GM10266 (cell line): Measurements from ENCODE around the gene GNAS.

Experiments
- DNase-seq: peaks from one replicate; pipeline ENCODE4 v3.0.0; 2012; ENCODE audit errors: extremely low spot score
- CTCF ChIP-seq: IDR thresholded peaks from 2 replicates; pipeline ENCODE4 v1.5.1; 2012; ENCODE audit warnings: mild to moderate bottlenecking, low read depth; ENCODE audit not compliant: control insufficient read depth, insufficient read depth; ENCODE audit errors: missing control alignments

The GNAS gene

DNA sequence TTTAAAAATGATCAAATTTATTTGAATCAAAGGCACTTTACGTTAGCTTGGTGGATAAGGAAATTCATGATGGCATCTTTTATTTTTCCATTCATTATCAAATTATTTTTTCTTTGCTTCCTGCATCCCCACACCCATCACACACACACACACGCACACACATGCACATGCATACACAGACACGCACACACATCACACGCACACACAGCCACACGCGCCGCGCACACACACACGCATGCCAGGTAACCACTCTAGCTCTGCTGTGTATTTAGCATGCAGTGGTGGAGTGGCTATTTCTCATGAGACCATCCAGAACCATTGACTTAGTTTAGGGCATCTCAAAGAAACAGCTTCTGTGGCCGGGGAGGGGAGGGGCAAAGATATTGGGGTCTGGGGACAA, 47.0 kb downstream of the GNAS start:
- no peak for DNase-seq
- no peak for TF ChIP-seq CTCF

DNA sequence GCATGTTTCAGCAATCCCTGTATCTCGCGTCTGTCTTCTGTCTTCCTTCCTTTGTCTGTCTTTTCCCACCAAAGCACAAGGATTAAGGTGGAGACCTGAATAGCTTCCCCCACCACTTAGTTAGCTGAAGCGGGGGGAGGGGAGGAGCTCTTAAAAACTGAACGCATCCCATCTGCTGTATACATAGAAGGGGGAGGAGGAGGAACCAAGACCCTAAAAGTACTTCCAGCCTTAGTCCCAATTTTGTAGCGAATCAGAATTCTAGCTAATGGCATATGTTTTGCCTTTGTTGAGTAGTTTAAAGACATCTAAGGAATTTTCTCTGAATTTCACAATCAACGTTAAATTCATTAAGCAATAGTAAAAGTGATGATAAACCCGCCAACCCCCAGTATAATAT, 47.9 kb downstream of the GNAS start:
- no peak for TF ChIP-seq CTCF
- no peak for DNase-seq

DNA sequence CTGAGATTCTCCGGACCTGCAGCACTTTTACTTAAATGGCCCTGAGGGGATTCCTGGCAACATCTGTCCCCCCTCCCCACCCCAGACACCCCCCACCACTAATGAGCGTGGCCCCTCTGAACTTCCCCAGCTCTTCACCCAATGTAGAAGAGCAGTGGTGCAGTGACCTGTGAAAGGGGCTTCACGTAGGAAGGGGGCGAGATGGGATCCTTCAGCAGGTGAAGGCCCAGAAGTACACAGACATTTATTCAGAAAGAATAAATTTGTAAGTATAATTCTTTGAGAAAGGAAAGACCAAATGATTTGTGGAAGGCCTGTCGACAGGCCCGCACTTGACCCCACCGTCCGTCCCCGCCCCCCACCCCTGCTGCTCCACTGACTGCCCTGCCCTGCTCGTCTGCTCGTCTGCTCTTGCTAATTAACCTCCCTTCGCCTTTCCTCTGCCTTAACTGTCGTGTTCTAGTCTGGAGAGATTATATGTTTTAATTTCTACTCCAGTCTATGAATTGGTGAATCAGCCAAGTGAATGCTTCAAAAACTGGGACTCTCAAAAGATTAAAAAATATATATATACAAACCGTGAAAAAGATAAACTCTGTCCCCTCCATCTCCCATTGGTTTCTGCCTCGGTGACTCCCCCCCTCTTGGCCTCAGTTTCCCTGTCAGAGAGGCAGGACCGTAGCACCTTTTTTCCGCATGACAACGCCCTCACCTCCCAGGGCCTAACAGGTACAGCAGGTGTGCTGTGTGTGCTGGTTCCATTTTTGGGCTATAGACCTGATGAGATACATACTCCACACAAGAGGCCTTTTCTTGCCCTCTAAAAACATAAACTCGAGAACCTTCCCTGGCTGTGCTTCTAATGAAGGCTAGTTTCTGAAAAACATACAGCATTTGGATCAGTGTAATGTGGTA, 49.2 kb downstream of the GNAS start:
- TF ChIP-seq CTCF, result no peak
- DNase-seq, result no peak

GRCh38 chr20:58903614-58904013, 51.1 kb downstream of the GNAS start:
- TF ChIP-seq CTCF, result no peak

DNA sequence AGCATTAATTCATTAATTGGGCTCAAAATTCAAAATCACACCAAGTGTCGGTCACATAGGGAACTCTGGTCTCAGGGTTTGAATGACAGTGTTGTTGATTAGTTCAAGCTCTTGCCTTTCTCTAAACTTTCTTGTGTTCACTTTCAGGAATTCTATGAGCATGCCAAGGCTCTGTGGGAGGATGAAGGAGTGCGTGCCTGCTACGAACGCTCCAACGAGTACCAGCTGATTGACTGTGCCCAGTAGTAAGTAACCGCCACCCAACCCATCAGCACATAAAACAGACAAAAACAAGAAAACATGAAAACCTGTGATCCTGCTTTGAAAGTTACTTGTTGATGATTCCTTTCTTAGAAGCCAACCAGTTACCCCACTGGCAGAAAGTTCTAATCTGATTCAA, 52.7 kb downstream of the GNAS start:
- no peak for TF ChIP-seq CTCF
- DNase-seq, result no peak

More at GRCh38 chr20:58903614-58904013, 51.1 kb downstream of the GNAS start:
- DNase-seq, result no peak

DNA sequence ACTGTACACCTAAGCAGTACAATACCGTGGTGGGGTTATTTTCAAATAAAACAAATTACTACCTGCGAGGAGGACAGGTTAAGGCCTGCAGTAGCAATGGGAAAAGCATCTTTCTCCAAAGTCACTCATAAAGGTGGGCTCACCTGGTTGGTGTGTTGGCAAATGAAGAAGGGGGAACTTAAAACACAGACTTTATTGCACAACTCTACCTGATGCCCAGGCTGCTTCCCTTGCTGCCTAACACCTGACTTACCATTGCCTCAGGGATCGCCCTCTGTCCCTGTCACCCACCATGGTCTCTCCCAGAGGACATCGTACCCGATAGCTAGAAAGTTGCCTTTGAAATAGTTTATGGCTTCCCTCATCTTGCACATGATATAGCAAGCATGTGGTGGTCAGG, 53.6 kb downstream of the GNAS start:
- no peak for TF ChIP-seq CTCF
- no peak for DNase-seq

DNA sequence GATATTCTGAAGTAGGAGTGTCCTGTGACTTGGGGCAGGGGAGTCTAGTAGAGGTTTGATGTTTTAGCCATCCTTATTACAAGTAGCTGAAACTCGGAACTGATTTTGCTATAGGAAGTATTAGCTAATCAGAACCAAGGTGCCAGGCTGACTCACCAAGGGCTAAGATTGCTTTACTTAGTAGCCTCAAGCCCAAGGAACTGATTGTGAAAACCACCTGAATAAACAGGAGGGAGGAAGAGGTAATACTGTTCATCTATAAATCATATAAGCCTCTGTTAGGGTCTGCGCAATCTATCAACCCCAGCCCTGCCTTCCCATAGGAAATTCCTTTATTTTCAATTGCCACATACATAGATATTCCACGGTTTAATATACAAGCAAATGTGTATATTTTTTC, 54.4 kb downstream of the GNAS start:
- no peak for DNase-seq
- TF ChIP-seq CTCF, result no peak
